ENCODE data around the gene OLR1.
"Not testable (repeated sequence)": the region's sequence is repeated elsewhere in the genome, so short reads cannot be mapped to it uniquely, and the experiment has no call there.

The OLR1 gene

GRCh38 chr12:10171973-10172728, at the start of gene OLR1:
Gene OLR1, minus strand, starts transcription at chr12:10172132. Its CDS starts 55 bp downstream, at chr12:10172077.
- Histone ChIP-seq H3K4me1 (ENCODE audit: control insufficient read depth, insufficient read depth, low read length) (no peaks in the 10 kb centered on the region), H3K9me3 (ENCODE audit: control insufficient read depth, insufficient read depth, low read length) (no peaks in the 10 kb centered on the region), H3K36me3 (ENCODE audit: control insufficient read depth, insufficient read depth, low read length) (no peaks in the 10 kb centered on the region), H3K4me3 (ENCODE audit: low read length) (no peak within 1 kb of the TSS), H3K27me3 (ENCODE audit: control insufficient read depth, insufficient read depth, low read length) (no peaks in the 10 kb centered on the region), H3K27ac (ENCODE audit: low read length) (no peak within 1 kb of the TSS)
- no CpG with 5 or more reads among the region's 7 CpGs for WGBS (ENCODE audit: insufficient coverage, insufficient read length)
- DNase-seq (ENCODE audit: low read depth, low spot score): no peak

- Histone ChIP-seq H3K27me3 (ENCODE audit: control insufficient read depth, insufficient read depth, low read length) (no peaks in the 10 kb centered on the region), H3K4me1 (ENCODE audit: control insufficient read depth, insufficient read depth, low read length) (no peaks in the 10 kb centered on the region), H3K27ac (ENCODE audit: low read length) (no peak overlapping the region), H3K36me3 (ENCODE audit: control insufficient read depth, insufficient read depth, low read length) (peaks cover 26% of the 10 kb centered on the region; the same call in 1 of the 2 replicates), H3K9me3 (ENCODE audit: control insufficient read depth, insufficient read depth, low read length) (no peaks in the 10 kb centered on the region), H3K4me3 (ENCODE audit: low read length) (no peak overlapping the region)
- no peak for DNase-seq (ENCODE audit: low read depth, low spot score)
- WGBS (ENCODE audit: insufficient coverage, insufficient read length): no CpG with 5 or more reads among the region's 8 CpGs
Observed at GRCh38 chr12:10220398-10221077, 48.6 kb upstream of the OLR1 start.

- peaks cover 19% of the 10 kb centered on the region; the same call in 1 of the 2 replicates for H3K36me3 ChIP-seq (ENCODE audit: control insufficient read depth, insufficient read depth, low read length)
- H3K27ac ChIP-seq (ENCODE audit: low read length): no peak overlapping the region
- peaks cover 3% of the 10 kb centered on the region; the same call in 1 of the 2 replicates for H3K4me1 ChIP-seq (ENCODE audit: control insufficient read depth, insufficient read depth, low read length)
- no CpG with 5 or more reads among the region's 6 CpGs for WGBS (ENCODE audit: insufficient coverage, insufficient read length)
- no peaks in the 10 kb centered on the region for H3K27me3 ChIP-seq (ENCODE audit: control insufficient read depth, insufficient read depth, low read length)
- no peaks in the 10 kb centered on the region for H3K9me3 ChIP-seq (ENCODE audit: control insufficient read depth, insufficient read depth, low read length)
- no peak for DNase-seq (ENCODE audit: low read depth, low spot score)
- H3K4me3 ChIP-seq (ENCODE audit: low read length): no peak overlapping the region
Observed at GRCh38 chr12:10218021-10218420, 46.1 kb upstream of the OLR1 start.

- H3K27ac ChIP-seq (ENCODE audit: low read length): not testable (repeated sequence)
Observed at GRCh38 chr12:10215946-10216345, 44.0 kb upstream of the OLR1 start.

GRCh38 chr12:10215436-10215835, 43.5 kb upstream of the OLR1 start:
- H3K4me3 ChIP-seq (ENCODE audit: low read length): no peak overlapping the region
- H3K9me3 ChIP-seq (ENCODE audit: control insufficient read depth, insufficient read depth, low read length): no peaks in the 10 kb centered on the region
- H3K27ac ChIP-seq (ENCODE audit: low read length): no peak overlapping the region
- no peaks in the 10 kb centered on the region for H3K27me3 ChIP-seq (ENCODE audit: control insufficient read depth, insufficient read depth, low read length)
- H3K4me1 ChIP-seq (ENCODE audit: control insufficient read depth, insufficient read depth, low read length): peaks cover 3% of the 10 kb centered on the region; the same call in 1 of the 2 replicates
- DNase-seq (ENCODE audit: low read depth, low spot score): no peak
- WGBS (ENCODE audit: insufficient coverage, insufficient read length): no CpG with 5 or more reads among the region's 2 CpGs
- H3K36me3 ChIP-seq (ENCODE audit: control insufficient read depth, insufficient read depth, low read length): peaks cover 6% of the 10 kb centered on the region; the same call in 1 of the 2 replicates

More at GRCh38 chr12:10215946-10216345, 44.0 kb upstream of the OLR1 start:
- H3K27me3 ChIP-seq (ENCODE audit: control insufficient read depth, insufficient read depth, low read length); H3K36me3 ChIP-seq (ENCODE audit: control insufficient read depth, insufficient read depth, low read length); H3K4me1 ChIP-seq (ENCODE audit: control insufficient read depth, insufficient read depth, low read length); H3K4me3 ChIP-seq (ENCODE audit: low read length); DNase-seq (ENCODE audit: low read depth, low spot score); H3K9me3 ChIP-seq (ENCODE audit: control insufficient read depth, insufficient read depth, low read length): not testable (repeated sequence)
- no CpG with 5 or more reads among the region's 13 CpGs for WGBS (ENCODE audit: insufficient coverage, insufficient read length)

- no peaks in the 10 kb centered on the region for H3K27me3 ChIP-seq (ENCODE audit: control insufficient read depth, insufficient read depth, low read length)
- no peaks in the 10 kb centered on the region for H3K9me3 ChIP-seq (ENCODE audit: control insufficient read depth, insufficient read depth, low read length)
- no peak overlapping the region for H3K27ac ChIP-seq (ENCODE audit: low read length)
- H3K4me3 ChIP-seq (ENCODE audit: low read length): no peak overlapping the region
- DNase-seq (ENCODE audit: low read depth, low spot score): no peak
- WGBS (ENCODE audit: insufficient coverage, insufficient read length): no CpG with 5 or more reads among the region's 3 CpGs
- H3K36me3 ChIP-seq (ENCODE audit: control insufficient read depth, insufficient read depth, low read length): peaks cover 1% of the 10 kb centered on the region; the same call in 1 of the 2 replicates
- H3K4me1 ChIP-seq (ENCODE audit: control insufficient read depth, insufficient read depth, low read length): peaks cover 3% of the 10 kb centered on the region; the same call in 1 of the 2 replicates
Observed at GRCh38 chr12:10214895-10215267, 42.9 kb upstream of the OLR1 start.

- Histone ChIP-seq H3K36me3 (ENCODE audit: control insufficient read depth, insufficient read depth, low read length) (no peaks in the 10 kb centered on the region; the same call in 1 of the 2 replicates), H3K9me3 (ENCODE audit: control insufficient read depth, insufficient read depth, low read length) (no peaks in the 10 kb centered on the region), H3K4me1 (ENCODE audit: control insufficient read depth, insufficient read depth, low read length) (peaks cover 3% of the 10 kb centered on the region; the same call in 1 of the 2 replicates), H3K27ac (ENCODE audit: low read length) (no peak overlapping the region), H3K4me3 (ENCODE audit: low read length) (peak overlapping the region; percentile 94; the same call in 1 of the 2 replicates), H3K27me3 (ENCODE audit: control insufficient read depth, insufficient read depth, low read length) (no peaks in the 10 kb centered on the region)
- WGBS (ENCODE audit: insufficient coverage, insufficient read length): no CpG with 5 or more reads among the region's 10 CpGs
- DNase-seq (ENCODE audit: low read depth, low spot score): no peak
Observed at GRCh38 chr12:10214136-10214894, 42.4 kb upstream of the OLR1 start.

GRCh38 chr12:10213168-10214135, 41.5 kb upstream of the OLR1 start:
- WGBS (ENCODE audit: insufficient coverage, insufficient read length): no CpG with 5 or more reads among the region's 47 CpGs
- no peak for DNase-seq (ENCODE audit: low read depth, low spot score)
- Histone ChIP-seq H3K27ac (ENCODE audit: low read length) (no peak overlapping the region), H3K27me3 (ENCODE audit: control insufficient read depth, insufficient read depth, low read length) (no peaks in the 10 kb centered on the region), H3K36me3 (ENCODE audit: control insufficient read depth, insufficient read depth, low read length) (no peaks in the 10 kb centered on the region), H3K4me3 (ENCODE audit: low read length) (peak overlapping the region; percentile 94), H3K4me1 (ENCODE audit: control insufficient read depth, insufficient read depth, low read length) (peaks cover 3% of the 10 kb centered on the region; the same call in 1 of the 2 replicates), H3K9me3 (ENCODE audit: control insufficient read depth, insufficient read depth, low read length) (no peaks in the 10 kb centered on the region)

GRCh38 chr12:10212739-10213131, 40.8 kb upstream of the OLR1 start, which contains the start of gene GABARAPL1:
Gene GABARAPL1, plus strand, starts transcription at chr12:10212877. Its CDS starts 253 bp downstream, at chr12:10213130.
- Histone ChIP-seq H3K36me3 (ENCODE audit: control insufficient read depth, insufficient read depth, low read length) (no peaks in the 10 kb centered on the region), H3K27ac (ENCODE audit: low read length) (no peak within 1 kb of the TSS), H3K9me3 (ENCODE audit: control insufficient read depth, insufficient read depth, low read length) (no peaks in the 10 kb centered on the region), H3K4me3 (ENCODE audit: low read length) (peak within 1 kb of the TSS; percentile 94), H3K4me1 (ENCODE audit: control insufficient read depth, insufficient read depth, low read length) (peaks cover 3% of the 10 kb centered on the region; the same call in 1 of the 2 replicates), H3K27me3 (ENCODE audit: control insufficient read depth, insufficient read depth, low read length) (no peaks in the 10 kb centered on the region)
- DNase-seq (ENCODE audit: low read depth, low spot score): no peak
- WGBS (ENCODE audit: insufficient coverage, insufficient read length): no CpG with 5 or more reads among the region's 35 CpGs
